NCI-H526 (cell line): ENCODE data around the gene CYP3A4.
A peak's percentile ranks its signal among the peaks of the same experiment; 100 is the strongest.
"Not testable (repeated sequence)": the region's sequence is repeated elsewhere in the genome, so short reads cannot be mapped to it uniquely, and the experiment has no call there.

Experiments
- DNase-seq, 2 experiments: peaks; one replicate each; lab custom pipeline; 2025; lab: John Stamatoyannopoulos, UW

CYP3A4 gene

DNA sequence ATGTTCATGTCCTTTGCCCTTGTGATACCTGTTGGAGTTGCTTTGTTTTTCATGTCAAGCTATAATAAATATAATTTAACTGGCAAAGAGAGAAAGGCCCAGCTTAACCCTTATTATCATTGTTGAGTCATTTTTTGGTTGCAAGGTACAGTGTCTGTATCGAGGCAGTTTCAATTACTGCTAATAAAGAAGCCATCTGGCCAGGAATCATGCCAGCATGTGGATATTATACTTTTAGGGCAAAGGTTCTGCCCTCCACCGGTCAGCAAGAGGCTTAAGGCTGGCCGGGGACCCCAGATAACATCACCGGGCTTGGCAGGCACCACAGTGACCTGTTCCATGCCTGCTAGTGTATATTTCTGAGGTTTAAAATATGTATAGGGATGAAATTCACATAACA lies 9.0 kb upstream of the CYP3A4 start:
- no peak for DNase-seq

DNA sequence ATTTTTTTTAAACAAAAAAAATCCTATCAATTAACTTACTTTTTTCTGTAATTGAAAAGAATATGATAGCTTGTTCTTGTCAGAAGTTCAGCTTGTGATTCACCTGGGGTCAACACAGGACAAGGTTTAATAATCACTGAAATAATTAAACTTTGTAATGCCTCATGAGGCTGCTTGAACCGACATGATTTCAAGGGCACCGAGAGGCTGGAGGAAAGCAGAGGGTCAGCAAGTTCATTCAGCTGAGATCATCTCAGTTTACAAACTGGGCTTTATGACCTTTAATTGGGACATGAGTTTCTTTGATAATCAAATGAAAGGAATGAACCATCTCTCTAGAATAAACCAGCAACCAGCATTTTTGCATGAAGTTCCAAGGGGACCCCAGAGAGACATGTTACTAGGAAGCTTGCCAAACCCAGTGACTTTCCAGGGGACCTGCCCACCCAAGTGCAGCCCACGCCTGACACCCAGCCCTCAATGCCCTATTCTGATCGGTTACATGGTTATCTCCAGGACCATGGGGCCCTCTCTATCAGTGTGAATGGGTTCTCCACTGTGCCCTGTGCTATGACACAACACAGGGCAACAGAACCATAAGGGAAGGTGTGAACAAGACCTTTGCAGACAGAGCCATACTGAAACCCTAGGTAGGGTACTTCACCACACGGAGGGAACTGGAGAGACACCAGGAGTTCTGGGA lies 7.8 kb upstream of the CYP3A4 start:
- no peak for DNase-seq

DNA sequence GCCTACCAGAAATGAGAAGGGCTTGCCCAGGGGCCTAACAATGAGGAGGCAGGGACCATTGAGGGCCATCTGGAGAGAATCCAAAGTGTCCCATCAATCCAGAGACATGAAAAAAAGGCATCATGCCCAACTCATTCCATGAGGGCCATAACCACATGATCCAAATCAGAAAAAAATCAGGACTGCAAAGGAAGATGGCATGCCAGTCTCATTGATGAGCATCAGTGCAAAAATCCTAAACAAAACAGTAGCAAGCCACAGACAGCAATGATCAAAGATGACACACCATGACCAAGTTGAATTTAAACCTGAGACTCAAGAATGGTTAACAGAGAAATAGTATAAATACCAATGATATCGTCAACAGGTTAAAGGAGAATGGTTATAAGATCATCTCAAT lies 7.0 kb upstream of the CYP3A4 start:
- no peak for DNase-seq

DNA sequence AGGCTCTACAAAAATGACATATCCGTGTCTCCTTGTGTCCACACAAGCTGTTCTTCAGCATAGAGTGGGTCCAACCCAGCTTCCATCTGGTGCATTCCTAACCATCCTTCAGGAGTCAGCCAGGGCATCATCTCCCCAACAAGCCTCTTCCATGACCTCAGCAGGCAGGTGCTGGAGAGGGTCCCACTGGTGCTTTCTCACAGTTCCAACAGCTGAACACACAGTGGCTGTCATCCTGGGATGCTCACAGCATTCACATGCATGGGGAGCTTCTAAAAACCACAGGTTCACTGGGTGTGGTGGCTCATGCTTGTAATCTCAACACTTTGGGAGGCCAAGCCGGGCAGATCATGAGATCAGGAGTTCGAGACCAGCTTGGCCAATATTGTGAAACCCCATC lies 6.4 kb upstream of the CYP3A4 start:
- no peak for DNase-seq

DNA sequence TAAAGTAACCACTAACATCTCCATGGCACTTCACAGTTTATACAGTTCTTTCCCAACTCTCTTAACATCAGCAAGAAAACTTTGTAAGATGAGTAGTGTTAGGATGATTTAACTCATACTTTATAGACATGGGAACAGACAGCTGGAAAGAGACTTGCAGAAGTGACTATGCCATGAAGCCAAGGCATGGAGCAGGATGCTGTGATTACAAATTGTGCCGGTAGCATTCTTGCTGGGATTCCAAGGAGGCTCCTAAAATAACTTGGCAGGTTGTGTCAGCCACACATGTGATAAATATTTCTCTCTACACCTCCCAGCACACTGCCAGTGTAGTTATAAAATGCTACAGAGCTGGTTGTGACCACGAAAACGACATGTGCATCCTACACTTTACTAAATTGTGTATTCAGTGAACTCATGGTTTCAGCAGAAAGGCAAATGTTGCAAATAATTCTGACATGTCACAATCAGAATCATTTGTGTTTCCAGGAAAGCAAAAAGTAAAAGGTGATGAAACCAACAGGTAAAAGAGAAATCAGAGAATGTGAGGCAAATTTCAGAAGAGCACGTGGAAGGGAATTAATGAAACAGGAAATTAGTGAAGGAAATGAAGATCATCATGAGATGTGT lies 5.6 kb upstream of the CYP3A4 start:
- no peak for DNase-seq

DNA sequence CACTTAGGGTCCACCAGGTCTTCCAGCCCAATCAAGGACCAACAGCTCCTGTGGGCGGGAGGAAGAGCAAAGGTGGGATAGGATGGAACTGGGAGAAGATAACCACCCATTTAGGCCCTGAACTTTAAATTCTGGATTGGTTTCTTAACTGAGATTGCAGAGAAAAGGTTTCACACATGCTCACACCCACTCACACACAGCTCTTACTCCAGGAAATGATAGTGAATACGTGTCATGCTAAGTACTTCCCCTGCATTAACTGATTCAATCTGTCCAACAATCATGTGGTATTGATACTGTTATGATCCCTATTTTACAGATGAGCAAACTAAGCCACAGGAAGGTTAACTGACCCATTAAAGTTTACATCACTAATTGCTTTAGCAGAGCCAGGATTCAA lies 4.6 kb upstream of the CYP3A4 start:
- no peak for DNase-seq

DNA sequence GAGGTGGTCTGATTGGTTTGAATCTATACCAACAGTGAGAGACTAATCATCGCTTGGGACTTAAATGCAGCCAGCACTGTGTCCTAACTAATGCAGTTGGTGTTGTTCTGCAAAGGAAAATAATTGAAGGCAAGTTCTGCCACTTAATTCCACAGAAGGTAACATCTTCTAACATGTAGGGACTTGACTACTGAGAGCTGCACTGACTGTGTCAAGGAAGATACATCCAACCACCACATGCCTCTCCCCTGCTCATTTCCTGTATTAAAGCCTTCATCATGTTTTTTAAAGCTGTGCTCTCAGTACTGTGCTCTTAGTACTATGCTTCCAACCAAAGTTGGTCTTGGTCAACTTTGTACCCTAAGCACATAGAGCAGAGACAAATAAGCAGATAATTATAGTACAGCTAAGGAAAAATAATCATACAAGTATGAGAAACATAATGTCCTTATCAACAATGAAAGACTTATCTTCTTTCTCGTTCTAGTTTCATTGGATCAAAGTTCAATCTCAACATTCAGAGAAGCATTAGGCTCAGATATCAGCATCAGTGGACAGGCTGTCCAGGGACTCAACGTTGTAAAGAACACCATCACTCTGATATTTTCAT lies 2.8 kb upstream of the CYP3A4 start:
- no peak for DNase-seq

DNA sequence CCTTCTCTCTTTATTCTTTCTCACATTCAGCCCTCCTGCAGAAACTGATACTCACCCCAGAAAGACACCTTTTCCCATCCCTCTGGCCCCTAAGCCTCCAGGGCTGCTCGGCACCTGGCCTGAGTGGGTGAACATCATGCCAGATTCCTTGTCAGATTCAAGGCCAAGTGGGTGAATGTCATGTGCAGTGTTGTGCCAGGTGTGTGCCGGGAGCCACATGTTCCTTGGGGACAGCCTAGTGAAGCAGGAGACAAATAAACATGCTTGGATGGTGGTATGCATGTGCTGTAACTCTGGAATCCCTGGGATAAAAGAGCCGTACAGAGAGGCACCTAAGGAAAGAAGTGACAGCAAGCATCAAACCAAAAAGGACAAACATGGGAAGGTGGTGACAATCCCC lies 1.7 kb upstream of the CYP3A4 start:
- not testable (repeated sequence) for DNase-seq

DNA sequence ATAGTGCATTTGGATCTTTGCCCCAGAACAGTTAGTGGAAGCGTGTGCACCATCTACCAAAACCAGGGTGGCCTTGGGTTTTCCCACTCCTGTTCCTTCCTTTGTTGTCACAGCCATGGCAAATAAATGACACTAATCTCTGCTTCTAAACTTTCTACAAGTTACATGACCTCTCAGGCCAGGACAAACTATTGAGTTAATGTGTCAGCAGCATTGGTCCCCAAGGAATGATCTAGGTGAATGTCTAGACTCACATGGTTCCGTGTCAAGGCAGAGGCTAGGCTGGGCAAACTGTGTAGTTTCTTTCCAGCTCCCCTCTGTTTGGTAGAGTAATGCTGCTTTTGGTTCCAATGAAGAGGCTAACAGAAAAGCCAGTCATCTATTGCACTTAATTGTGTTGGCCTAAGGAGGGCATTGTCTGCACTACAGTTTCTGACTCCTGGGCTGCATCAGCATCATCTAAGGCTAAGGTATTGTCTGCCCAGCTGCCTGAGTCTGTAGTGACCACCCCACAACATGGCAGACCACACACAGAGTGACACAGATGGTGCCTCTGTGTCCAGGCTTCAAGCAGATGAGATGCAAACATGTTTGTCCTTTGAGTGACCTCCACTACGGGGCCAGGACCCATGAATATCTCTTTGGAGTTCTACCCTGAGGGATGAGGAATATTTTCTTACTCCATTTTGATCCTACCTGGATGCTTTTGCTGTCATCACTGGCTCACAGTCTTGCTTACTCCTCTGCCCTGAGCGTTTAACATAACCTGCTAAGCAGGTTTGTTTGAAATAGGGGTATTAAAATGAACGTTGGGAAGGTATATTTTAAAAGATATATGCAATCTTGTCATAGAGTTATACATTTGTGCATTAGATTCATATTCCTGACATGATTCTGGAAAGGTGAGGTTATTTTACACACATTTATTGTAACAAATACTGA lies 1.7 kb downstream of the CYP3A4 start:
- DNase-seq = peak; percentile 62 to 64

DNA sequence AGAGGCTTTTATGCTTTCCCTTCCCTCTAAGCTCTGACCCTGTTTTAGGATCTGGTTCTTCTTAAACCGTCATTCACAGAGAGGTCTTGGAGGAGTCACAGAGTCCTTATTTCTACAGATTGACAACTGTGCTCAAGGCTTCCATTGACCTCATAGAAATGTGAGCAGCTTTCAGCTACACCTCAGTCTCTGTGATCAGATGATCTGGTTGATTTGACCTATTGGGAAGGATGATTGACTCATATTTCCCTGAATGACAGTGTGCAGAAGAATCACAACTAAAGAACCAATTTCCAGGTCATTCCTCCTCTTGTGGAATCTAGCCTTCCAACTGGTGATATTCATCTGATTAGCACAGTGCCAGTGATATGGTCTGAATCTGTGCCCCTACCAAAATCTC lies 3.4 kb downstream of the CYP3A4 start:
- DNase-seq = no peak

DNA sequence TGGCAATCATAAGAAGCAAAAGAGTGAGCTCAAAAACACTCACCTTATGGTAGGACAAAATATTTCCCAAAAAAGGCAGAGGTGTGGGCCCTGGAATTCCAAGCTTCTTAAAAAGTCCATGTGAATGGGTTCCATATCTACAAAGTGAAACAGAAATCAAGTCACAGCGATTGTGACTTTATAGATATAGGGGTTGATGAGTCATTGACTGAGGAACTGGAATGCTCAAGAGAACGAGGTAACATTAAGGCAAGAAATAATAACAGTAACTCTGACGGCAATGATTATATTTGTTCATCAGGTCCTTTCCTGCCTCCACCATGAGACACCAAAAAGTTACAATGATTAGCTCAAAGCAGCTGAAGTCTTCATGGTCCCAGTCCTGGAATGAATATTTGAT lies 4.0 kb downstream of the CYP3A4 start:
- DNase-seq = no peak

DNA sequence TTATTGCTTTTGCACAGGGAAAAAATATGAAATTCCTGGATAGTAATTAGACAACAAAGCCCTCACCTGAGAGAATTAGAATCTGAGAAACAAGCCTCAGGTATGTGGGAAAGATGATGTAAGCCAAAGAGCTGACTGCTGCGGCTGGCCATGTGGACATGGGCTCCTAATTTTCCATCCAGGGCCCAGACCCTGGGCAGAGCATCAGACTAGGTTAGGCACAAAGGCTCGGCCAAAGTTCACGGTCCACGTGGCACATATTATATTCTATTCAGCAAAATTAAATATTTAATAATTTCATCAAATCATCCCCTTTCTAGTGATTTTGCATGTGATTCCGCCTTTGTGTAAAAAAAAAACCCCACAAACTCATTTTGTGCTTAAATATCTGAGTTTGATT lies 5.1 kb downstream of the CYP3A4 start:
- DNase-seq = no peak

DNA sequence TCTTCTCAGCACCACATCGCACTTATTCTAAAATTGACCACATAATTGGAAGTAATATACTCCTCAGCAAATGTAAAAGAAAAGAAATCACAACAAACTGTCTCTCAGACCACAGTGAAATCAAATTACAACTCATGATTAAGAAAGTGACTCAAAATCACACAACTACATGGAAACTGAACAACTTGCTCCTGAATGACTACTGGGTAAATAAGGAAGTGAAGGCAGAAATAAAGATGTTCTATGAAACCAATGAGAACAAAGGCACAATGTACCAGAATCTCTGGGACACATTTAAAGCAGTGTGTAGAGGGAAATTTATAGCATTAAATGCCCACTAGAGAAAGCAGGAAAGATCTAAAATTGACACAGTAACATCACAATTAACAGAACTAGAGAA lies 10.6 kb downstream of the CYP3A4 start:
- not testable (repeated sequence) for DNase-seq

DNA sequence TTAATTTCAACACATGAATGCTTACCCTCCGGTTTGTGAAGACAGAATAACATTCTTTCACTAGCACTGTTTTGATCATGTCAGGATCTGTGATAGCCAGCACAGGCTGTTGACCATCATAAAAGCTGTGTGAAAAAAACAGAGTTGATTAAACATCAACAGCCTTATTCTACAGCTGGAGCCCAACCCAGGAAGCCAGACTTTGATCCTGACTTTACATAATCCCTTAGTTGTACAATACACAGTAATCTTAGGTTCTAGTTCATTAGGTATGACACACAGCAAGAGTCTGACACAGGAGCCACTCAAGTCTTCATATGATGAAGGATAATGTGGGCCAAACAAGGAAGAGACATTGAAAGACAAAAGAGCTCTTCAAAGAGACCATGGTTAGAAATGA lies 11.4 kb downstream of the CYP3A4 start:
- DNase-seq = peak; percentile 25 to 28

DNA sequence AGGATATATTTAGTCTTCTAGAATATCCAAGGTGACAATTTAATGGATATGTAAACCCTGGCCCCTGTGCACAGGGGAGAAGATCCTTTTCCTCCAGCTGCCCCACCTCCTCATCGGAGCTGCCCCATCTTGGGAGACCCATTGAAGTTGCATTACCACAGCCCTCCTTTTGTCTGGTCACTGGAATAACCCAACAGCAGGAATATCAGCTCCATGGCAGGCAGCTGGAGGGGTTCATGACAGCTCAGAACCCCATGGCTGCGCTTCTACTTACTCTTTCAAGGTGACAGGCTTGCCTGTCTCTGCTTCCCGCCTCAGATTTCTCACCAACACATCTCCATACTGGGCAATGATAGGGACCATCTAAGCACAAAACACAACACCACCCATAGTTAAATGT lies 14.5 kb downstream of the CYP3A4 start:
- DNase-seq = not testable (repeated sequence)

DNA sequence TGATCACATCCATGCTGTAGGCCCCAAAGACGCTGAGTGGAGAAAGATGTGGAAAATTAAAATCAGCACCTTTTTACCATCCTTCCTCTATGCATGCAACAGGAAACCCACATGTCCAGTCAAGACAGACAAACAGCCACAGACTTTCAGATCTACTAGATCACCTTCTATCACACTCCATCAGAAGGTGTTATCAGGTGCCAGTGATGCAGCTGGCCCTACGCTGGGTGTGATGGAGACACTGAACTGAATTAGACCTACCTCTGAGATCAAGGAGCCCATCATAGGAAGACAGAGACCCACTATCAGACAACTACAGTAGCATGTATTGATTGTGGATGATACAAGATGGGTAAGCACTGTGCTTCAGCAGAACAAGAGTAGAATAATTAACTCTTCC lies 15.5 kb downstream of the CYP3A4 start:
- no peak for DNase-seq

DNA sequence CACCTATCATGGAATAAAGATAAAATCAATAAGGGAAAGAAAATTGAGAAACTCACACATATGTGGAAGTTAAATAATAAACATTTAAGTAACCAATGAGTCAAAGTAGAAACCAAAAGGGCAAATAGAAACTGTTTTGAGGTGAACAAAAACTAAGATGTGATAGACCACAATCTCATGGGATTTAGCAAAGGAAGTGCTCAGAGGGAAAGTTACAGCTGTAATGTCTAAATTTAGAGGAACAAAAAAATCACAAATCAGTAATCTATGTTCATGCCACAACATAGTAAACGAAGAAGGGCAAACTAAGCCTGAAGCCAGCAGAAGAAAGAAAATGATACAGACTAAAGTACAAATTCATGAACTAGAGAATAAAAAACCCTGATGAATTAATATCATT lies 16.3 kb downstream of the CYP3A4 start:
- no peak for DNase-seq

DNA sequence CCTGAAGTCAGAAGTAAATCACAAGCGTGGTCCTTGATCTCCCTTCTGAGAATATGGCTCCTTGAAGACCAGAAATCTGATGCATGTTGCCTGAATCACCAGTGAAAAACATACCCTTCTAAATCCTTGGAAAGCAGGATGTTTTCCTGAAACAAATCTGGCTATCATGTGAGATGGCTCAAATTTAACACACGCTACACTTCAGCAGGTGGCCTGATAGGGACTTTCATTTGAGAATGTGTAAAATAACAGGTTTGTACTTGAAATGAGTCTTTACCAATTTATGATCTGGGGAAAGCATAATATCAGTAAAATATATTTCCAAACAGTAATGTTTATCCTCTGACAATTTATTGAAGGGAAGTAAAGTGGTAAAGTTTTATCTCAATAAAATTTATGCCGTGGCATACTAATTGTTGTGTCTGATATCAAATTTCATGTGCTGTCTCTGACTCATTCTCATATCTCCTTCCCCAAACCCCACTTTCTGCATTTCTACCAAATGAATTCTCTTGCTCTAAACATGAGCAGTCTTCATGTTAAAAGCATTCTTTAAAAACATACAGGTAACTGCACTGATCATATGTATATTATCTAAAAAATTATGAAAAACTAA lies 17.4 kb downstream of the CYP3A4 start:
- no peak for DNase-seq

DNA sequence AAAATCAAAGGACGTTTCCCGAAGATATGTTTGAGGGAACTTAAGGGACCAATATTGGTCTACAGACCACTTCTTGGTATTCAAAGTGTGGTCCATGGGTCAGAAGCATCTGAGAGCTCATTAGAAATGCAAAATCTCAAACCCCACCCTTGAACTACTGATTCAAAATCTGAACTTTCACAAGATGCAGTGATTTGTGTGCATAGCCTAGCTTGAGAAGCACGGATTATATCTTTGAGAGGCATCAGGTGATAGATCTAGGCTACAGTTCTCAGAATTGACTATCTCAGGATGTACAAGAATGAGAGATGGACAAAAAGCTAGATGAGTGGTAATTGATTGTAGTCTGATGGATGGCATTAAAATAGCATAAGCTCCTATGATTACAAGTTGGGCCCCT lies 19.5 kb downstream of the CYP3A4 start:
- DNase-seq = no peak

DNA sequence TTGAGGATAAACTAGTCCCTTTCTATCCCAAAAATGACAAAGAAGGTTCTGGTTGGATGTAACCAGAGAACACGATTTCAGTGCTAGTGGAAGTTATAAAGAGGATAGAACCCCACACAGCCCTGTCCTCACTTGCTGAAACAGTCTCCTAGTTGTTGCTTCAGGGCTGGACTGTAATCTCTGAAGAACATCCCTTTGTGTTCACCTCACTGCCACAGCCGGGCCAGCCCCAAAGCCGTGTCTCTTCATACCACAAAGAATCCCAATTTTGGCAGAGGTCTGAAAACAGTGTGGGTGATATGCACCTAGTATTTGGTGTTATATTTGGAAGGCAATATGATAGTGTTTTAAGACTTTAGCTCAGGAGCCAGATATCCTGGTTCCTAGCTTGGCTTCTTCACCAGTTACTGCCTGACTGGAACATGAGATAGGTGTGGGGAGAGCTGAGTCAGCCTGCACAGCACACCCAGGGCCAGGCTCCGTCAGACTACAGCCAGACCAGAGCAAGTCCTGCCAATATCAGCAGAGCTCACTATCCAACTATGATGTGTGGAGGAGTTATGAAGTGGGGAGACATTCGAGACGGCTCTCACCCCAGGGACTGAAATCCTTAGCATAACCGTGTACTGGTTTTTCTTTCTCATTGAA lies 21.2 kb downstream of the CYP3A4 start:
- no peak for DNase-seq

DNA sequence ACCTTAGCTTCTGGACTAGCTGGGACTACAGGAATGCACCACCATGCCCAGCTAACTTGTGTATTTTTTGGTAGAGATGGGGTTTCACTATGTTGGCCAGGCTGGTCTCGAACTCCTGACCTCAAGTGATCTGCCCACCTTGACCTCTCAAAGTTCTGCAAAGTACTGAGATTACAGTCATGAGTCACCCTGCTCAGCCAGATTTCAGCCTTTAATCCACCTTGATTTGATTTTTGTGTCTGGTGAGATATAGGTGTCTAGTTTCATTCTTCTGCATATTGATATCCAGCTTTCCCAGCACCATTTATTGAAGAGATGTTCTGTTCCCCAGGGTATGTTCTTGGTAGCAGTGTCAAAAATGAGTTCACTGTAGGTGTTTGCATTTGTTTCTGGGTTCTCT lies 28.9 kb downstream of the CYP3A4 start:
- DNase-seq = no peak

DNA sequence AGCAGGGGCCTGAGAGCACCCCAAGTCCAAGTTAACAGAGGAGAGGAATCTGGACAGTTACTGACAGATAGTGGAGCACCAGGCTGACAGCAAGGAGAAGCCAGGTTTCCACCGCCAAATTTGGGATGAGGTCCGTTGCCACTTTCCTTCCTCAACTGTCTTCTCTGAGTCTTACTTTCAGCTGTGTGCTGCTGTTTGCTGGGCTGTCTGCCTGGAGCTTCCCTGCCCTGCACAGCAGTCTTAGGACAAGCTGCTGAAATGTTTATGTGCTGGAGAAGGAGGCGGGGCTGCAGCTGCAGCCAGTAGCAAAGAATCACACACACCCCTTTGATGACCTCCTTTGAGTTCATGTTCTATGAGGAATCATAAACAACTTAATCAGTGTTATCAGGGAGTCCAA lies 31.6 kb downstream of the CYP3A4 start:
- DNase-seq = no peak
